ENCODE data around the gene AKNA. TPM values are rescaled to one million over a fixed set of nuclear protein-coding genes. Genes with fewer than 3 reads are reported as not detected.

Gene AKNA
- polyA plus RNA-seq, 2 of the 4 experiments (the other 2 are of a cell fraction), result 2.7 to 4.6 TPM

DNA sequence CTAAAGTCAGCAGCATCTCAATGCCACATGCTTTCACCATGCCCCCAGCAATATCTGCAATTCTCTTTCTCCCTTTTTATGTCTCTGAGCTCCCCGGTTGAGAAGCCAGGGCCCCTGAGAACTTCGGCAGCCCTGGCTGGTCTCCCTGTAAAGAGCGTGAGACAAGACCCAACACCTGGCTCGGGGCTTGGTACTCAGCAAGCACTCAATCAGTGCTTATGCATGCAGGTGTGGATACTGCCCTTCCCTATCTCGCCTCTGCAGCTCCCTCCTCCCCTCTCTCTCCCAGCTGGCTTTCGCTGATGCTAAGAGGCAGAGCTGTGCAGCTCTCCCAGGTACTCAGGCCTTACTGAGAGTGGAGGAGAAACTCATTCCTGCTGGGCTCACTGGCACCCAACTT lies 41.7 kb upstream of the AKNA start:
- ATAC-seq, result no peak
- Histone ChIP-seq H3K9me3 (no peaks in the 10 kb centered on the region), H3K4me1 (no peaks in the 10 kb centered on the region), H3K4me3 (no peak overlapping the region), H3K27ac (no peak overlapping the region), H3K4me2 (no peak overlapping the region)
- POLR2A ChIA-PET, result interaction anchor here (1.1 kb wide), 1 partner anchor 12 kb away, joined by 3 read pairs; no protein-coding TSS in a partner anchor
- CTCF ChIA-PET, result interaction anchor here (0.8 to 12.3 kb wide), 7 partner anchors 10 to 224 kb away, joined by 3 to 202 read pairs (median 3); partner anchors contain the start of genes TEX53 and WHRN
- DNase-seq (ENCODE audit: low read depth in 1 of 2, low spot score in 1 of 2), result no peak
- 59% methylated on average over 6 of the region's 6 CpGs for WGBS (ENCODE audit: missing lambda C conversion rate)
- no peak for FAIRE-seq
- TF ChIP-seq ZFP36 (IDR thresholded peaks at IDR 0.05; ENCODE audit: borderline replicate concordance, partially characterized antibody), result no peak
- TF ChIP-seq, protein P1, sequence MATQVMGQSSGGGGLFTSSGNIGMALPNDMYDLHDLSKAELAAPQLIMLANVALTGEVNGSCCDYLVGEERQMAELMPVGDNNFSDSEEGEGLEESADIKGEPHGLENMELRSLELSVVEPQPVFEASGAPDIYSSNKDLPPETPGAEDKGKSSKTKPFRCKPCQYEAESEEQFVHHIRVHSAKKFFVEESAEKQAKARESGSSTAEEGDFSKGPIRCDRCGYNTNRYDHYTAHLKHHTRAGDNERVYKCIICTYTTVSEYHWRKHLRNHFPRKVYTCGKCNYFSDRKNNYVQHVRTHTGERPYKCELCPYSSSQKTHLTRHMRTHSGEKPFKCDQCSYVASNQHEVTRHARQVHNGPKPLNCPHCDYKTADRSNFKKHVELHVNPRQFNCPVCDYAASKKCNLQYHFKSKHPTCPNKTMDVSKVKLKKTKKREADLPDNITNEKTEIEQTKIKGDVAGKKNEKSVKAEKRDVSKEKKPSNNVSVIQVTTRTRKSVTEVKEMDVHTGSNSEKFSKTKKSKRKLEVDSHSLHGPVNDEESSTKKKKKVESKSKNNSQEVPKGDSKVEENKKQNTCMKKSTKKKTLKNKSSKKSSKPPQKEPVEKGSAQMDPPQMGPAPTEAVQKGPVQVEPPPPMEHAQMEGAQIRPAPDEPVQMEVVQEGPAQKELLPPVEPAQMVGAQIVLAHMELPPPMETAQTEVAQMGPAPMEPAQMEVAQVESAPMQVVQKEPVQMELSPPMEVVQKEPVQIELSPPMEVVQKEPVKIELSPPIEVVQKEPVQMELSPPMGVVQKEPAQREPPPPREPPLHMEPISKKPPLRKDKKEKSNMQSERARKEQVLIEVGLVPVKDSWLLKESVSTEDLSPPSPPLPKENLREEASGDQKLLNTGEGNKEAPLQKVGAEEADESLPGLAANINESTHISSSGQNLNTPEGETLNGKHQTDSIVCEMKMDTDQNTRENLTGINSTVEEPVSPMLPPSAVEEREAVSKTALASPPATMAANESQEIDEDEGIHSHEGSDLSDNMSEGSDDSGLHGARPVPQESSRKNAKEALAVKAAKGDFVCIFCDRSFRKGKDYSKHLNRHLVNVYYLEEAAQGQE (IDR thresholded peaks at IDR 0.05), result no peak
- TF ChIP-seq, protein P2, sequence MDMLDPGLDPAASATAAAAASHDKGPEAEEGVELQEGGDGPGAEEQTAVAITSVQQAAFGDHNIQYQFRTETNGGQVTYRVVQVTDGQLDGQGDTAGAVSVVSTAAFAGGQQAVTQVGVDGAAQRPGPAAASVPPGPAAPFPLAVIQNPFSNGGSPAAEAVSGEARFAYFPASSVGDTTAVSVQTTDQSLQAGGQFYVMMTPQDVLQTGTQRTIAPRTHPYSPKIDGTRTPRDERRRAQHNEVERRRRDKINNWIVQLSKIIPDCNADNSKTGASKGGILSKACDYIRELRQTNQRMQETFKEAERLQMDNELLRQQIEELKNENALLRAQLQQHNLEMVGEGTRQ (IDR thresholded peaks at IDR 0.05), result no peak
- TF ChIP-seq NFE2L2 (conservative IDR thresholded peaks at IDR 0.05; ENCODE audit: low read length), result no peak
- TF ChIP-seq, protein P3, sequence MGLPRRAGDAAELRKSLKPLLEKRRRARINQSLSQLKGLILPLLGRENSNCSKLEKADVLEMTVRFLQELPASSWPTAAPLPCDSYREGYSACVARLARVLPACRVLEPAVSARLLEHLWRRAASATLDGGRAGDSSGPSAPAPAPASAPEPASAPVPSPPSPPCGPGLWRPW (IDR thresholded peaks at IDR 0.05), result no peak
- TF ChIP-seq EHMT2 (IDR thresholded peaks at IDR 0.05; ENCODE audit: low read depth), result no peak
- no peak for TF ChIP-seq MAFK (IDR thresholded peaks at IDR 0.05; ENCODE audit: partially characterized antibody)
- TF ChIP-seq, protein P4, sequence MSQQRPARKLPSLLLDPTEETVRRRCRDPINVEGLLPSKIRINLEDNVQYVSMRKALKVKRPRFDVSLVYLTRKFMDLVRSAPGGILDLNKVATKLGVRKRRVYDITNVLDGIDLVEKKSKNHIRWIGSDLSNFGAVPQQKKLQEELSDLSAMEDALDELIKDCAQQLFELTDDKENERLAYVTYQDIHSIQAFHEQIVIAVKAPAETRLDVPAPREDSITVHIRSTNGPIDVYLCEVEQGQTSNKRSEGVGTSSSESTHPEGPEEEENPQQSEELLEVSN (IDR thresholded peaks at IDR 0.05; ENCODE audit: borderline replicate concordance, low read depth), result no peak
- TF ChIP-seq, protein P5, sequence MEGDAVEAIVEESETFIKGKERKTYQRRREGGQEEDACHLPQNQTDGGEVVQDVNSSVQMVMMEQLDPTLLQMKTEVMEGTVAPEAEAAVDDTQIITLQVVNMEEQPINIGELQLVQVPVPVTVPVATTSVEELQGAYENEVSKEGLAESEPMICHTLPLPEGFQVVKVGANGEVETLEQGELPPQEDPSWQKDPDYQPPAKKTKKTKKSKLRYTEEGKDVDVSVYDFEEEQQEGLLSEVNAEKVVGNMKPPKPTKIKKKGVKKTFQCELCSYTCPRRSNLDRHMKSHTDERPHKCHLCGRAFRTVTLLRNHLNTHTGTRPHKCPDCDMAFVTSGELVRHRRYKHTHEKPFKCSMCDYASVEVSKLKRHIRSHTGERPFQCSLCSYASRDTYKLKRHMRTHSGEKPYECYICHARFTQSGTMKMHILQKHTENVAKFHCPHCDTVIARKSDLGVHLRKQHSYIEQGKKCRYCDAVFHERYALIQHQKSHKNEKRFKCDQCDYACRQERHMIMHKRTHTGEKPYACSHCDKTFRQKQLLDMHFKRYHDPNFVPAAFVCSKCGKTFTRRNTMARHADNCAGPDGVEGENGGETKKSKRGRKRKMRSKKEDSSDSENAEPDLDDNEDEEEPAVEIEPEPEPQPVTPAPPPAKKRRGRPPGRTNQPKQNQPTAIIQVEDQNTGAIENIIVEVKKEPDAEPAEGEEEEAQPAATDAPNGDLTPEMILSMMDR (IDR thresholded peaks at IDR 0.05), result no peak
- no peak for TF ChIP-seq BHLHE40 (IDR thresholded peaks at IDR 0.05; ENCODE audit: low read depth, low read length)
- TF ChIP-seq POLR2AphosphoS2 (conservative IDR thresholded peaks at IDR 0.05; ENCODE audit: low read length), result no peak

DNA sequence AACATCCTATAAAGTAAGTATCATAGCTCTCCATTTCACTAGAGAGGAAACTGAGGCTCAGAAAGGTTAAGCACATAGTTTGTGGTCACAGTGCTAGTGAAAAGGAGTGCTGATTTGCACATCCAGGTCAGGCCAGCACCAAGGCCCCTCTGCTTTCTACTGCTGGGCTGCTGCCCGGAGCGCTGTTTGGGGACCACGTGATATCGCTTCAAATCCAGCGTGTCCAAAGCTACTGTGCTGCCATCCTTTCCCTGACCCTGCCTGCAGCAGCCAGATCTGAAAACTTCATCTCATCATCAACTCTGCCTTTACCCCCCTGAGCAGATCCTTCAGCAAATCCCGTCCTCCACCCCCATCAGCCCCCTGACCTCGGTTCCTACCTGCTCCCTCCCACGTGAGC lies 40.7 kb upstream of the AKNA start:
- FAIRE-seq (no peak), ATAC-seq (no peak), DNase-seq (ENCODE audit: low read depth in 1 of 2, low spot score in 1 of 2) (no peak)
- ChIA-PET CTCF (interaction anchor here (0.6 to 12.3 kb wide), 8 partner anchors 9 to 225 kb away, joined by 3 to 202 read pairs (median 3); partner anchors contain the start of gene TEX53), POLR2A (no interaction called here)
- Histone ChIP-seq H3K4me2 (no peak overlapping the region), H3K4me3 (no peak overlapping the region), H3K4me1 (no peaks in the 10 kb centered on the region), H3K9me3 (no peaks in the 10 kb centered on the region), H3K27ac (no peak overlapping the region)
- TF ChIP-seq PHF8 (IDR thresholded peaks at IDR 0.05; ENCODE audit: borderline replicate concordance, low read depth) (no peak), KDM5A (IDR thresholded peaks at IDR 0.05) (no peak), HOXB13 (CRISPR knock-in tag; IDR thresholded peaks at IDR 0.05; ENCODE audit: low read depth) (no peak), POLR2AphosphoS2 (conservative IDR thresholded peaks at IDR 0.05; ENCODE audit: low read length) (no peak), SREBF2 (IDR thresholded peaks at IDR 0.05) (no peak), JUN (IDR thresholded peaks at IDR 0.05) (no peak), KDM1A (IDR thresholded peaks at IDR 0.05; ENCODE audit: low read depth) (no peak), GATA3 (IDR thresholded peaks at IDR 0.05; ENCODE audit: borderline replicate concordance) (no peak)
- TF ChIP-seq, protein P6, sequence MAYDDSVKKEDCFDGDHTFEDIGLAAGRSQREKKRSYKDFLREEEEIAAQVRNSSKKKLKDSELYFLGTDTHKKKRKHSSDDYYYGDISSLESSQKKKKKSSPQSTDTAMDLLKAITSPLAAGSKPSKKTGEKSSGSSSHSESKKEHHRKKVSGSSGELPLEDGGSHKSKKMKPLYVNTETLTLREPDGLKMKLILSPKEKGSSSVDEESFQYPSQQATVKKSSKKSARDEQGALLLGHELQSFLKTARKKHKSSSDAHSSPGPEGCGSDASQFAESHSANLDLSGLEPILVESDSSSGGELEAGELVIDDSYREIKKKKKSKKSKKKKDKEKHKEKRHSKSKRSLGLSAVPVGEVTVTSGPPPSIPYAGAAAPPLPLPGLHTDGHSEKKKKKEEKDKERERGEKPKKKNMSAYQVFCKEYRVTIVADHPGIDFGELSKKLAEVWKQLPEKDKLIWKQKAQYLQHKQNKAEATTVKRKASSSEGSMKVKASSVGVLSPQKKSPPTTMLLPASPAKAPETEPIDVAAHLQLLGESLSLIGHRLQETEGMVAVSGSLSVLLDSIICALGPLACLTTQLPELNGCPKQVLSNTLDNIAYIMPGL (CRISPR knock-in tag; IDR thresholded peaks at IDR 0.05; ENCODE audit: borderline replicate concordance), result no peak
- TF ChIP-seq, protein P1 (IDR thresholded peaks at IDR 0.05), result no peak
- TF ChIP-seq, protein P4 (IDR thresholded peaks at IDR 0.05; ENCODE audit: borderline replicate concordance, low read depth), result no peak
- 81% methylated on average over 8 of the region's 8 CpGs for WGBS (ENCODE audit: missing lambda C conversion rate)
